Kidney epithelial cell (primary cell): ENCODE measurements around the gene LTBP2. TPM values are rescaled to one million over a fixed set of nuclear protein-coding genes. Genes with fewer than 3 reads are reported as not detected.

Source experiments
- DNase-seq: peaks from one replicate; pipeline ENCODE4 v3.0.0-alpha.2; 2010; ENCODE audit warnings: low read depth
- H3K27me3 ChIP-seq: 2 replicates; pipeline ENCODE4 v1.6.0; 2011; ENCODE audit warnings: low read length; ENCODE audit not compliant: control insufficient read depth, insufficient read depth
- H3K36me3 ChIP-seq: 2 replicates; pipeline ENCODE4 v1.5.1; 2011; ENCODE audit warnings: low read length; ENCODE audit not compliant: control insufficient read depth, insufficient read depth
- H3K4me3 ChIP-seq: 2 replicates; pipeline ENCODE4 v1.5.1; 2011; ENCODE audit warnings: low read depth, mild to moderate bottlenecking, control low read depth, low read length
- CTCF ChIP-seq: IDR thresholded peaks from 2 replicates; pipeline ENCODE4 v1.5.1; 2011; ENCODE audit warnings: mild to moderate bottlenecking, moderate library complexity, low read length, control low read depth, inconsistent platforms; ENCODE audit not compliant: insufficient read depth, poor library complexity, severe bottlenecking
- total RNA-seq: library from RNA; depleted of rRNA; stranded (reverse); fragments of >200 nt; gene quantifications from 2 replicates; pipeline ENCODE4 v1.2.3, GENCODE V29; 2015

LTBP2 gene
- total RNA-seq, 1 donor from 2014 or later: 69.5 TPM

GRCh38 chr14:74568911-74569310, 43.1 kb downstream of the LTBP2 start:
- Histone ChIP-seq H3K27me3 (no peaks in the 10 kb centered on the region), H3K4me3 (no peak overlapping the region), H3K36me3 (no peaks in the 10 kb centered on the region)
- DNase-seq: no peak
- TF ChIP-seq CTCF: no peak

DNA sequence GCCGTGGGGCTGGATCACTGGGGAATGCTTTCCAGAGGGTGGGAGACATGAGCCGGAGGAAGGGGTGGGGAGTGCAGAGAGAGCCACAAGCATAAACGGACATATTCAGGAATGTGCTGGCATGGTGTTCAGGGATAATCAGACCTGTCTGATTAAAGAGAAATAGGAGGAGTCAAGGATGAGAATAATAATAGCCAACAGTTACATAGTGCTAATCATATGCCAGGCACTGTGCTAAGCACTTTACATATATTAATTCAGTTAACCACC, 43.7 kb downstream of the LTBP2 start:
- H3K4me3 ChIP-seq: no peak overlapping the region
- DNase-seq: no peak

GRCh38 chr14:74567646-74568379, 44.2 kb downstream of the LTBP2 start:
- TF ChIP-seq CTCF: no peak
- Histone ChIP-seq H3K27me3 (no peaks in the 10 kb centered on the region), H3K4me3 (no peak overlapping the region), H3K36me3 (no peaks in the 10 kb centered on the region)
- DNase-seq: no peak

More for the DNA sequence above, 43.7 kb downstream of the LTBP2 start:
- Histone ChIP-seq H3K36me3 (no peaks in the 10 kb centered on the region), H3K27me3 (no peaks in the 10 kb centered on the region)
- no peak for TF ChIP-seq CTCF

GRCh38 chr14:74567219-74567618, 44.8 kb downstream of the LTBP2 start:
- Histone ChIP-seq H3K4me3 (no peak overlapping the region), H3K36me3 (no peaks in the 10 kb centered on the region), H3K27me3 (no peaks in the 10 kb centered on the region)
- DNase-seq: no peak
- TF ChIP-seq CTCF: no peak

DNA sequence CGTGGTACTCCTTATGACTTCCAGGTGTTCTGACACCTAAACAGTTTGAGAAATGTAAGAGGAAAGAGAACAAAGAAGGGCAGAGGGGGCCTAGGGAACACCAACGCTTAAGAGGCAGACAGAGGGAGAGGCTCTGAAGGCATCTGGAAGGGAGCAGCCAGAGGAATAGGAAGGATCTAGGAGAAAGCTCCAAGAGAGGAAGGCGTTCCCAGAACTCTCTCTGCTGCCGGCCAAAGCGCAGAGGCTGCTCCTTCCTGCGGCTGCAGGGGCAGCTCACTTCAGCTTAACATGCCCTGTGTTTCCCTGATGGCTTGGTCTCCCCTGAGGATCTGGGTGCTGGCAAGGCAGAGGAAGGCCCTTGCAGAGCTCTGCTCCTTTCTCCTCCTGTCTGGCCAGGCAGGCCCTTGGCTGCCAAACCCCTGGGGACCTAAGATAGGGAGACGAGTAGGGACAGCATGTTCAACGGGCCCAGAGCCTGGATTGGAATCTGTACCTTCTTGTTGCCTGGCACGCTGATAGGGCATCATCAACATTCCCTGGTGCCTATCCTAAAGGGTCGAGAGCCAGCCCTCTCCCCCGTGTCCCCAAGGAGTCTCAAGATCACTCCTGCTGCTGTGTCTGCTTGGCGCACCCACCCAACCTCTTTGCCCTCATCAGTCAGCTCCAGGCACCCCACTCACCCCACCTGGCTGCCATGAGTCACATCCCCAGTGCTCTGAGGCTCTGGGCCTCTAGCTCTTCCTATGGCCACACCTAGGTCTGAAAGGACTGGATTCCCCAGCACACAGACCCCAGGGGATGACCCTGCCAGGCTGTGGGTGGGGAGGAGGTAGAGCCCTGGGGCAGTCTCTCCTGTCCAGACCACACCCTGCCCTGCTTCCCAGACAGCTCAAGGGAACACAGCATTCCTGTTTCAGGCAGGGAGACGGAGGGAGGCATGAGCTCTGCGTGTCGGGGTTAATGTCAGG, 45.6 kb downstream of the LTBP2 start:
- Histone ChIP-seq H3K27me3 (no peaks in the 10 kb centered on the region), H3K4me3 (no peak overlapping the region), H3K36me3 (no peaks in the 10 kb centered on the region)
- no peak for DNase-seq
- no peak for TF ChIP-seq CTCF
